Suprapubic skin (tissue), 4 donors: ENCODE measurements around the gene SYT14.
"Not testable (repeated sequence)": the region's sequence is repeated elsewhere in the genome, so short reads cannot be mapped to it uniquely, and the experiment has no call there.

Experiments
- EP300 ChIP-seq: sonication (generic); formaldehyde crosslinking; IDR thresholded peaks from one replicate; pipeline ENCODE4 v1.6.1; 2017; ENCODE audit warnings: antibody characterized with exemption
- POLR2A ChIP-seq, 2 donors: fragments of 450-650 bp; IDR thresholded peaks; one replicate each; pipeline ENCODE4 v1.6.1; 2017; ENCODE audit warnings: antibody characterized with exemption in 2 of 2, mild to moderate bottlenecking in 2 of 2, moderate library complexity in 2 of 2
- POLR2AphosphoS5 ChIP-seq, 3 donors: sonication (generic); formaldehyde crosslinking; IDR thresholded peaks; one replicate each; pipeline ENCODE4 v1.6.1; 2017; ENCODE audit warnings: antibody characterized with exemption in 3 of 3
- TF ChIP-seq, protein P1 (sequence below), 2 donors: fragments of 200-600 bp in 1 of 2; fragments of 450-650 bp in 1 of 2; sonication (generic) in 1 of 2; IDR thresholded peaks; one replicate each; pipeline ENCODE4 v1.5.1; 2016 to 2019; ENCODE audit warnings: antibody characterized with exemption in 2 of 2, mild to moderate bottlenecking in 1 of 2, moderate library complexity in 1 of 2

- TF ChIP-seq, protein P1, sequence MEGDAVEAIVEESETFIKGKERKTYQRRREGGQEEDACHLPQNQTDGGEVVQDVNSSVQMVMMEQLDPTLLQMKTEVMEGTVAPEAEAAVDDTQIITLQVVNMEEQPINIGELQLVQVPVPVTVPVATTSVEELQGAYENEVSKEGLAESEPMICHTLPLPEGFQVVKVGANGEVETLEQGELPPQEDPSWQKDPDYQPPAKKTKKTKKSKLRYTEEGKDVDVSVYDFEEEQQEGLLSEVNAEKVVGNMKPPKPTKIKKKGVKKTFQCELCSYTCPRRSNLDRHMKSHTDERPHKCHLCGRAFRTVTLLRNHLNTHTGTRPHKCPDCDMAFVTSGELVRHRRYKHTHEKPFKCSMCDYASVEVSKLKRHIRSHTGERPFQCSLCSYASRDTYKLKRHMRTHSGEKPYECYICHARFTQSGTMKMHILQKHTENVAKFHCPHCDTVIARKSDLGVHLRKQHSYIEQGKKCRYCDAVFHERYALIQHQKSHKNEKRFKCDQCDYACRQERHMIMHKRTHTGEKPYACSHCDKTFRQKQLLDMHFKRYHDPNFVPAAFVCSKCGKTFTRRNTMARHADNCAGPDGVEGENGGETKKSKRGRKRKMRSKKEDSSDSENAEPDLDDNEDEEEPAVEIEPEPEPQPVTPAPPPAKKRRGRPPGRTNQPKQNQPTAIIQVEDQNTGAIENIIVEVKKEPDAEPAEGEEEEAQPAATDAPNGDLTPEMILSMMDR (IDR thresholded peaks at IDR 0.05) = not testable (repeated sequence)
- not testable (repeated sequence) for TF ChIP-seq POLR2AphosphoS5 (IDR thresholded peaks at IDR 0.05); POLR2A (IDR thresholded peaks at IDR 0.05); EP300
Observed at GRCh38 chr1:209898271-209898670, 39.7 kb upstream of the SYT14 start.
